T-helper 2 cell treated with Interferon-gamma antibody and Interleukin-4, amounts not matched to agents 5 μg/mL and 100 μg/mL, for 36 hours (primary cell): ENCODE data around the gene LIN54.

Experiments
- DNase-seq: peaks from one replicate; pipeline ENCODE4 v3.0.0; 2021; ENCODE audit warnings: low spot score
- H3K27ac Mint-ChIP-seq: one replicate; pipeline ENCODE4 v1.8.0; 2021; ENCODE audit warnings: mild to moderate bottlenecking, mixed read lengths
- H3K27me3 Mint-ChIP-seq: one replicate; pipeline ENCODE4 v1.8.0; 2021; ENCODE audit warnings: low read depth, mixed read lengths
- H3K36me3 Mint-ChIP-seq: one replicate; pipeline ENCODE4 v1.8.0; 2021; ENCODE audit warnings: low read depth, mixed read lengths
- H3K4me1 Mint-ChIP-seq: one replicate; pipeline ENCODE4 v1.8.0; 2021; ENCODE audit warnings: low read depth, mixed read lengths
- H3K4me3 Mint-ChIP-seq: one replicate; pipeline ENCODE4 v1.8.0; 2022; ENCODE audit warnings: mild to moderate bottlenecking, moderate library complexity, mixed read lengths
- H3K9me3 Mint-ChIP-seq: one replicate; pipeline ENCODE4 v1.8.0; 2021; ENCODE audit warnings: mixed read lengths

LIN54 gene

DNA sequence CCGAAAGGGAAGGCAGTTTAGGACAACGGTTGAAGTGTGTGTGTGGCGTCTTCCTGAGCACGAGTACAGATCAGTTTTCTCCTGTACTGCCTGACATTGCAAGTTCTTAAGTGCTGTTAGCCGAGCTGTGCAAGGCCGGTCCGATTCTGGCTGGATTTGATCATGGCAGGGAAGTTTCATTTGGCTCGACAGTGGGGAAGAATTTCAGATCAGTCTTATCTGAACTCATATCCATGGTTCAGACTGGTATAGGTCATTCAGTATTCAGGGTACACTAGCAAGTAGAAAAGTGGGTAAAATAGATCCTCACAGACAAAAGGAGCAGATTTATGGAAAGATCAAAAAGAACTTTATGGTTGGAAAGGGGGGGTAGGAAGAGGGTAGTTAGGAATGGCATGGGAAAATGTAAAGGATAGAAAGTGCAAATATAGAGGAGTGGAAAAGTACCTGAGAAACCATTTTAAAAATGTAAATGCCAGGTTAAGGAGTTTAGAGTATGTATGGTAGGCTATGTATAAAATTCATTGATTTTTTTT lies 109.4 kb downstream of the LIN54 start:
- H3K4me3 Mint-ChIP-seq = no peak overlapping the region
- H3K27me3 Mint-ChIP-seq = no peaks in the 10 kb centered on the region
- no peak for DNase-seq
- H3K36me3 Mint-ChIP-seq = peaks cover 17% of the 10 kb centered on the region
- H3K4me1 Mint-ChIP-seq = peaks cover 40% of the 10 kb centered on the region
- no peak overlapping the region for H3K27ac Mint-ChIP-seq
- H3K9me3 Mint-ChIP-seq = no peaks in the 10 kb centered on the region

GRCh38 chr4:82900411-82901182 lies 110.0 kb downstream of the LIN54 start, which contains the start of gene THAP9:
THAP9 (plus strand) TSS chr4:82900735; CDS start chr4:82900803, 68 bp downstream.
- Mint-ChIP-seq H3K27ac (no peak within 1 kb of the TSS), H3K9me3 (no peaks in the 10 kb centered on the region), H3K4me1 (peaks cover 39% of the 10 kb centered on the region), H3K27me3 (no peaks in the 10 kb centered on the region), H3K36me3 (peaks cover 21% of the 10 kb centered on the region), H3K4me3 (no peak within 1 kb of the TSS)
- DNase-seq = peak; percentile 99

DNA sequence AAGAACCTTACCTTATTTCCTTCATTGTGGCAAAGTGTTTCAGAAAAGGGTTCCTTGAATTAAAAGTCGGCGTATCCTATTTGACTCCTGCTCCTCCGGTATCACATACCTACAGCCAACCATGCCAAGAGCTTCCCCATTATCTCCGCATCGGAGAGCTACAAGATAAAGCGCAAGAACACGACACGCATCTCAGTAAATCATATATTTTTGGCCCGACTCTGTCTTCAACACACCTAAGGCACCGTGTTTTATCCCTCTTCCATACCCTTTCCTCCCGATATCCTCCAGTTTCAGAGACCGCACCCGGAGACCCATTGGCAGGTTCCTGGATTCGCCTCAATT lies 110.6 kb downstream of the LIN54 start:
- DNase-seq = no peak
- H3K27me3 Mint-ChIP-seq = no peaks in the 10 kb centered on the region
- H3K36me3 Mint-ChIP-seq = peaks cover 23% of the 10 kb centered on the region
- no peak overlapping the region for H3K27ac Mint-ChIP-seq
- H3K4me1 Mint-ChIP-seq = peaks cover 35% of the 10 kb centered on the region
- no peak overlapping the region for H3K4me3 Mint-ChIP-seq
- H3K9me3 Mint-ChIP-seq = no peaks in the 10 kb centered on the region

DNA sequence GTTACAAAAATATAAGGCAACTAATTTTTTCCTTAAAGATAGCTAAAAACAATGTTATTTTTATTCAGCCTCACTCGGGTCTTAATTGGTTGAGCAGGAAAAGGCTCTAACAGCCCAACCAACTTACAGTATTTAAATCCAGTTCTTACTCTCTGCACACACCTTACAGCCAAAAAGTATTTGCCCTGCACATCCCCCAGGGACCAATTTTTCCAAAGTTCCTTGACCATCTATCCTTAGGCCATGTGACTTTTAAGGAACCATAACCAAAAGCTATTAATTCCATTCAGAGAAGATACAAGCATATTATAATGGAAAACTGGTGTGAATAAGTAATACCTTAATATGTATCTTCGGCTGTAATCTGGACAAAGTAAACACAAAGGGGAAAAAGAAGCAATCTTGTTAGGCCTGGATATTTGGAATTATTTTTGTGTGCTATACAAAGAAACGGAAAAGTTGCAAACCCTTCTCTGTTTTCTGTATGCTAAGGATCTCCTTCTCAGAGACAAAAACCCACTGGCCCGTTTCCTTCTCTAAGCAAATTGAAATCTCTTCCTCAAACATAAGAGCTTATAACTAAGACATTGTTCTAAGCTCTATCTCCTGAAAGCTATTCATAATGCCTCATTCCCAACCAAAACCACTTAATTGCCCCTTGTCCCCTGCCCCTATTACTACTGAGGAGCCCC lies 111.1 kb downstream of the LIN54 start:
- H3K36me3 Mint-ChIP-seq = peaks cover 27% of the 10 kb centered on the region
- peaks cover 35% of the 10 kb centered on the region for H3K4me1 Mint-ChIP-seq
- no peaks in the 10 kb centered on the region for H3K9me3 Mint-ChIP-seq
- DNase-seq = no peak
- H3K27ac Mint-ChIP-seq = no peak overlapping the region
- H3K27me3 Mint-ChIP-seq = no peaks in the 10 kb centered on the region
- no peak overlapping the region for H3K4me3 Mint-ChIP-seq

- Mint-ChIP-seq H3K9me3 (no peaks in the 10 kb centered on the region), H3K27me3 (no peaks in the 10 kb centered on the region), H3K4me1 (peaks cover 33% of the 10 kb centered on the region), H3K36me3 (peaks cover 35% of the 10 kb centered on the region), H3K27ac (peak overlapping the region; percentile 66), H3K4me3 (no peak overlapping the region)
- DNase-seq = no peak
Measured at GRCh38 chr4:82898322-82899243, 112.0 kb downstream of the LIN54 start.

DNA sequence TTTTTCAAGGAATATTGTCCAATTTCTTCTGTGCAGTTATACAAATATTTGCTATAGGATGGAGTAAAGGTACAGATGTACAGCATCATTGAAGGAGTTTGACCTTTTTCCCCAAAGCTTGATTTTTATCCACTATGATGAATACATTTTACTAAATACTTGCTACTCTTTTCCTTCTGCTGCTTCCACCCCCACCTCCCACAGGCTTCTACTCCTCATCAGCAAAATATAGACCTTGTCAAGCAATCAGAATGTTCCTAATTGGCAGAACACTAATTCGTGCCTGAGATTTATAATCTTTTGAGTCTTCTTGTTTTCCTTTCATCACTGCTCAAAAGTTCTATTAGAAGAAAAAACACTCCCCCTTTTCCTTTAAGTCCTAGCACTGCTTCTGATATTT lies 113.9 kb downstream of the LIN54 start:
- no peaks in the 10 kb centered on the region for H3K27me3 Mint-ChIP-seq
- H3K4me3 Mint-ChIP-seq = peak overlapping the region; percentile 11
- no peaks in the 10 kb centered on the region for H3K9me3 Mint-ChIP-seq
- no peak for DNase-seq
- peaks cover 39% of the 10 kb centered on the region for H3K36me3 Mint-ChIP-seq
- H3K4me1 Mint-ChIP-seq = peaks cover 37% of the 10 kb centered on the region
- H3K27ac Mint-ChIP-seq = no peak overlapping the region

- Mint-ChIP-seq H3K36me3 (peaks cover 43% of the 10 kb centered on the region), H3K9me3 (no peaks in the 10 kb centered on the region), H3K4me1 (peaks cover 43% of the 10 kb centered on the region), H3K27ac (no peak overlapping the region), H3K4me3 (no peak overlapping the region), H3K27me3 (no peaks in the 10 kb centered on the region)
- no peak for DNase-seq
Measured at GRCh38 chr4:82893942-82894341, 116.7 kb downstream of the LIN54 start.

- DNase-seq = no peak
- Mint-ChIP-seq H3K36me3 (peaks cover 39% of the 10 kb centered on the region), H3K9me3 (no peaks in the 10 kb centered on the region), H3K27me3 (no peaks in the 10 kb centered on the region), H3K27ac (peak overlapping the region; percentile 97), H3K4me3 (peak overlapping the region; percentile 94), H3K4me1 (peaks cover 39% of the 10 kb centered on the region)
Measured at GRCh38 chr4:82892467-82892802, 118.2 kb downstream of the LIN54 start.

- Mint-ChIP-seq H3K36me3 (peaks cover 37% of the 10 kb centered on the region), H3K4me1 (peaks cover 38% of the 10 kb centered on the region), H3K9me3 (no peaks in the 10 kb centered on the region), H3K27me3 (no peaks in the 10 kb centered on the region), H3K27ac (peak overlapping the region; percentile 97), H3K4me3 (peak overlapping the region; percentile 94)
- no peak for DNase-seq
Measured at GRCh38 chr4:82891707-82892466, 118.7 kb downstream of the LIN54 start.

DNA sequence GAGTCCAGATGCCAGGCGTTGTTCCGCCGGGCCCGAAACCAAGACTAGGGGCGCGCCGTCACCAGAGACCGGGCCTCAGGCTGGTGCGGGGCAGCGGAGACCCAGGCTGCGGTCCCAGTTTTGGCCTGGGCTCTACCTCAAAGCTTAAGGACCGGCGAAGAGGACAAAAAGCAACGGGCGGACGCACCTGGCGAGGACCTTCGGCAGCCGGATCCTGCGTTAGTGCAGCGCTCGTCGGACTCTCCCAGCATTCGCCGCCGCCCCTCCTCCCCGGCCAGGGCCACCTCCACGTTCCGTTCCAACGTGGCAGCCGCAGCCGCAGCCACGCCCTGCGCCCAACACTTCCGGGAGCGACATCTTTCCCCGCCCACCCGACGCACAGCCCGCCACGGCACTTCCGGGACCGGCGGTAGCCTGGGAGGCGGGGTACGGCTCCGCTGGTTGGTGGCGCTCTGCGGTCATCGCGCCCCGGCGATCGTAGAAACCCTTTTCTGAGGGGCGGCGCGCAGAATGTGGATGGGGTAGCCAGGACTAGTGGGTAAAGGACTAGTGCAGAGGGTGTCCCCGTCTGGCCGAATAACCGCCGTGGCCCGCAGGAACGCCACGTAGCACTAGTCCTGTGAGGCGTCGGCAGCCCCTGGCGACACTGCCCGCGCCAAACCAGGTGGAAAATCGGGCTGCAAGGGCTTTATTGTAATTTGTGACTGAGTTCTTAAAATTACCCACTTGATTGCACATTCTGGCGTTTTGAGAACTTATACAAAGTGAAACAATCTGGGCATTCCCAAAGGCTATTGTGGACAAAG lies 119.5 kb downstream of the LIN54 start, which contains the start of gene SEC31A:
Gene SEC31A, minus strand, starts transcription at position 253 of the 806 bp plus-strand sequence. CDS start 9,217 bp downstream, outside the sequence.
- Mint-ChIP-seq H3K4me1 (peaks cover 40% of the 10 kb centered on the region), H3K36me3 (peaks cover 34% of the 10 kb centered on the region), H3K27me3 (no peaks in the 10 kb centered on the region), H3K9me3 (no peaks in the 10 kb centered on the region), H3K27ac (peak within 1 kb of the TSS; percentile 97), H3K4me3 (peak within 1 kb of the TSS; percentile 94)
- DNase-seq = peak; percentile 96

- Mint-ChIP-seq H3K36me3 (peaks cover 31% of the 10 kb centered on the region), H3K4me3 (peak overlapping the region; percentile 94), H3K27me3 (no peaks in the 10 kb centered on the region), H3K4me1 (peaks cover 40% of the 10 kb centered on the region), H3K27ac (peak overlapping the region; percentile 97), H3K9me3 (no peaks in the 10 kb centered on the region)
- DNase-seq = no peak
Measured at GRCh38 chr4:82890528-82890900, 120.1 kb downstream of the LIN54 start.

GRCh38 chr4:82889287-82889686 lies 121.3 kb downstream of the LIN54 start:
- no peaks in the 10 kb centered on the region for H3K9me3 Mint-ChIP-seq
- H3K36me3 Mint-ChIP-seq = peaks cover 28% of the 10 kb centered on the region
- H3K27ac Mint-ChIP-seq = peak overlapping the region; percentile 97
- peak overlapping the region; percentile 94 for H3K4me3 Mint-ChIP-seq
- peaks cover 38% of the 10 kb centered on the region for H3K4me1 Mint-ChIP-seq
- DNase-seq = no peak
- no peaks in the 10 kb centered on the region for H3K27me3 Mint-ChIP-seq
